Peyer's patch (tissue), 4 donors: ENCODE data around the gene DHRS3. TPM values are rescaled to one million over a fixed set of nuclear protein-coding genes. Genes with fewer than 3 reads are reported as not detected.
"Not testable (repeated sequence)": the region's sequence is repeated elsewhere in the genome, so short reads cannot be mapped to it uniquely, and the experiment has no call there.

Experiments used
- DNase-seq, 3 donors: peaks; one replicate each; pipeline ENCODE4 v3.0.0-alpha.2; 2017 to 2019
- H3K27ac ChIP-seq, 4 donors: fragments of 200-600 bp; sonication (generic); one replicate each; pipeline ENCODE4 v1.5.1; 2016 to 2019
- H3K27me3 ChIP-seq, 2 donors: fragments of 200-600 bp; sonication (generic); one replicate each; pipeline ENCODE4 v1.5.1; 2019
- H3K36me3 ChIP-seq, 3 donors: fragments of 200-600 bp; sonication (generic); one replicate each; pipeline ENCODE4 v1.5.1; 2016 to 2019
- H3K4me1 ChIP-seq, 4 donors: fragments of 200-600 bp; sonication (generic); one replicate each; pipeline ENCODE4 v1.5.1; 2016 to 2019
- H3K4me3 ChIP-seq, 4 donors: fragments of 200-600 bp; sonication (generic); 1 replicate in 3 of 4; 2 replicates in 1 of 4; pipeline ENCODE4 v1.5.1; 2016 to 2019; ENCODE audit warnings: mild to moderate bottlenecking in 1 of 4
- H3K9me3 ChIP-seq, 4 donors: fragments of 200-600 bp; sonication (generic); one replicate each; pipeline ENCODE4 v1.5.1; 2016 to 2019; ENCODE audit warnings: mild to moderate bottlenecking in 1 of 4
- CTCF ChIP-seq, 6 experiments: fragments of 450-650 bp in 4 of 6; fragments of 200-600 bp in 2 of 6; sonication (generic) in 1 of 6; IDR thresholded peaks; one replicate each; pipeline ENCODE4 v1.5.1; 2017 to 2019; ENCODE audit warnings: antibody characterized with exemption in 6 of 6, mild to moderate bottlenecking in 3 of 6, moderate library complexity in 1 of 6
- POLR2A ChIP-seq, 2 donors: fragments of 450-650 bp; IDR thresholded peaks; one replicate each; pipeline ENCODE4 v1.5.1; 2017; ENCODE audit warnings: antibody characterized with exemption in 2 of 2, mild to moderate bottlenecking in 2 of 2, moderate library complexity in 2 of 2
- total RNA-seq, 4 donors: library from RNA; depleted of rRNA; stranded (reverse); fragments of >200 nt; gene quantifications; one replicate each; pipeline ENCODE4 v1.1.0, GENCODE V29; 2016

The DHRS3 gene
- total RNA-seq, 4 donors from 2014 or later, result 34.7 to 179 (median 108) TPM

GRCh38 chr1:12567288-12567819, 50.7 kb downstream of the DHRS3 start:
- no peaks in the 10 kb centered on the region for H3K4me1 ChIP-seq
- TF ChIP-seq POLR2A (IDR thresholded peaks at IDR 0.05) (no peak), CTCF (IDR thresholded peaks at IDR 0.05) (no peak)
- peaks cover 0 to 12% (median 5%) of the 10 kb centered on the region in 4 donors for H3K9me3 ChIP-seq
- no peak for DNase-seq
- no peaks in the 10 kb centered on the region for H3K27me3 ChIP-seq
- no peak overlapping the region for H3K4me3 ChIP-seq
- H3K27ac ChIP-seq, result no peak overlapping the region
- peaks cover 0 to 50% (median 0%) of the 10 kb centered on the region in 3 donors for H3K36me3 ChIP-seq

GRCh38 chr1:12566484-12567287, 51.3 kb downstream of the DHRS3 start:
- no peak for DNase-seq
- no peak overlapping the region for H3K27ac ChIP-seq
- peaks cover 0 to 12% (median 5%) of the 10 kb centered on the region in 4 donors for H3K9me3 ChIP-seq
- no peak for TF ChIP-seq POLR2A (IDR thresholded peaks at IDR 0.05)
- H3K27me3 ChIP-seq, result no peaks in the 10 kb centered on the region
- H3K4me3 ChIP-seq, result no peak overlapping the region
- H3K36me3 ChIP-seq, result peaks cover 0 to 45% (median 0%) of the 10 kb centered on the region in 3 donors
- no peaks in the 10 kb centered on the region for H3K4me1 ChIP-seq

- peaks cover 0 to 41% (median 0%) of the 10 kb centered on the region in 3 donors for H3K36me3 ChIP-seq
- H3K4me1 ChIP-seq, result no peaks in the 10 kb centered on the region
- TF ChIP-seq CTCF (IDR thresholded peaks at IDR 0.05) (no peak), POLR2A (IDR thresholded peaks at IDR 0.05) (no peak)
- H3K9me3 ChIP-seq, result peaks cover 0 to 12% (median 5%) of the 10 kb centered on the region in 4 donors
- no peaks in the 10 kb centered on the region for H3K27me3 ChIP-seq
- no peak overlapping the region for H3K27ac ChIP-seq
- no peak overlapping the region for H3K4me3 ChIP-seq
- DNase-seq, result no peak
Measured at GRCh38 chr1:12565966-12566352, 52.1 kb downstream of the DHRS3 start.

- H3K36me3 ChIP-seq, result peaks cover 0 to 34% (median 0%) of the 10 kb centered on the region in 3 donors
Measured at GRCh38 chr1:12565094-12565965, 52.7 kb downstream of the DHRS3 start.

GRCh38 chr1:12564251-12564650, 53.8 kb downstream of the DHRS3 start:
- not testable (repeated sequence) for H3K4me1 ChIP-seq, H3K27ac ChIP-seq, H3K4me3 ChIP-seq, DNase-seq, H3K27me3 ChIP-seq
- Histone ChIP-seq H3K36me3 (peaks cover 0 to 25% (median 0%) of the 10 kb centered on the region in 3 donors), H3K9me3 (peaks cover 0 to 12% (median 5%) of the 10 kb centered on the region in 4 donors)

More at GRCh38 chr1:12565094-12565965, 52.7 kb downstream of the DHRS3 start:
- Histone ChIP-seq H3K27me3 (no peaks in the 10 kb centered on the region), H3K9me3 (peaks cover 0 to 12% (median 5%) of the 10 kb centered on the region in 4 donors), H3K27ac (no peak overlapping the region), H3K4me3 (no peak overlapping the region), H3K4me1 (no peaks in the 10 kb centered on the region)
- DNase-seq, result no peak
- TF ChIP-seq CTCF (IDR thresholded peaks at IDR 0.05), result no peak
- TF ChIP-seq POLR2A (IDR thresholded peaks at IDR 0.05), result no peak

GRCh38 chr1:12562955-12563576, 54.9 kb downstream of the DHRS3 start:
- Histone ChIP-seq H3K9me3 (peaks cover 0 to 12% (median 5%) of the 10 kb centered on the region in 4 donors), H3K36me3 (peaks cover 0 to 17% (median 0%) of the 10 kb centered on the region in 3 donors), H3K27me3 (no peaks in the 10 kb centered on the region), H3K4me1 (no peaks in the 10 kb centered on the region), H3K27ac (no peak overlapping the region), H3K4me3 (no peak overlapping the region)
- no peak for TF ChIP-seq CTCF (IDR thresholded peaks at IDR 0.05)
- no peak for TF ChIP-seq POLR2A (IDR thresholded peaks at IDR 0.05)
- no peak for DNase-seq
